A549 (cell line): ENCODE results near the gene PCK1. TPM values are rescaled to one million over a fixed set of nuclear protein-coding genes. Genes with fewer than 3 reads are reported as not detected.

Source experiments
- ATAC-seq, 2 experiments: fragments of 200-7000 bp in 1 of 2; fragments of >200 bp in 1 of 2; cut with Nextera tagmentation in 1 of 2; cut with Tn5 transposase in 1 of 2; 3 replicates each; pipeline versions ENCODE4 v1.8.0 to v1.9.1; 2018 to 2020; ENCODE audit warnings: mild to moderate bottlenecking in 1 of 2, moderate library complexity in 1 of 2
- CTCF ChIA-PET: fragments of 300-600 bp; sonication (Branson Sonifier 250); formaldehyde crosslinking; extraction: SDS; loops from one replicate; lab custom pipeline; 2021; ENCODE audit warnings: antibody characterized with exemption, inconsistent platforms; lab: Yijun Ruan, JAX
- POLR2A ChIA-PET: fragments of 350-600 bp; formaldehyde crosslinking; extraction: SDS; loops from one replicate; lab custom pipeline; 2021; ENCODE audit warnings: antibody characterized with exemption, inconsistent platforms; lab: Yijun Ruan, JAX
- DNase-seq, 2 experiments: peaks; one replicate each; pipeline versions ENCODE4 v3.0.0 to v3.0.0-alpha.2; 2011 to 2016; ENCODE audit warnings: low read depth in 1 of 2, low spot score in 1 of 2
- FAIRE-seq: peaks from 2 replicates; lab custom pipeline; 2011; peaks lifted over from hg19 to GRCh38; lab: Jason Lieb, UNC
- H3K27ac ChIP-seq, 2 experiments: fragments of >200 bp; sonication (Bioruptor Twin); formaldehyde crosslinking; 3 replicates each; pipeline ENCODE4 v1.5.1; 2016 to 2017
- H3K4me1 ChIP-seq: fragments of >200 bp; sonication (Bioruptor Twin); formaldehyde crosslinking; 3 replicates; pipeline ENCODE4 v1.6.1; 2016
- H3K4me2 ChIP-seq: fragments of >200 bp; sonication (Bioruptor Twin); formaldehyde crosslinking; 3 replicates; pipeline ENCODE4 v1.6.1; 2016
- H3K4me3 ChIP-seq: fragments of >200 bp; sonication (Bioruptor Twin); formaldehyde crosslinking; 3 replicates; pipeline ENCODE4 v1.5.1; 2016
- H3K9me3 ChIP-seq: fragments of >200 bp; sonication (Bioruptor Twin); formaldehyde crosslinking; 3 replicates; pipeline ENCODE4 v1.6.1; 2016
- BHLHE40 ChIP-seq: IDR thresholded peaks from 2 replicates; pipeline ENCODE4 v1.6.1; 2012; ENCODE audit warnings: low read depth, low read length, inconsistent platforms
- CBX8 ChIP-seq: fragments of 200-600 bp; sonication (generic); IDR thresholded peaks from 2 replicates; pipeline ENCODE4 v1.6.1; 2016
- CEBPB ChIP-seq, 2 experiments: fragments of >200 bp in 1 of 2; sonication (Bioruptor Twin) in 1 of 2; formaldehyde crosslinking in 1 of 2; IDR thresholded peaks; 2 replicates each; pipeline ENCODE4 v1.6.1; 2012 to 2016
- CHD2 ChIP-seq: fragments of 150-350 bp; IDR thresholded peaks from 2 replicates; pipeline ENCODE4 v1.6.1; 2014; ENCODE audit warnings: low read length; ENCODE audit not compliant: partially characterized antibody
- CHD4 ChIP-seq: fragments of 200-600 bp; sonication (generic); IDR thresholded peaks from 2 replicates; pipeline ENCODE4 v1.6.1; 2016; ENCODE audit warnings: antibody characterized with exemption, mild to moderate bottlenecking, borderline replicate concordance
- EHMT2 ChIP-seq: fragments of 200-600 bp; sonication (generic); IDR thresholded peaks from 2 replicates; pipeline ENCODE4 v1.6.1; 2016; ENCODE audit warnings: antibody characterized with exemption, low read depth, mild to moderate bottlenecking, moderate library complexity
- ESRRA ChIP-seq: fragments of 150-350 bp; IDR thresholded peaks from 2 replicates; pipeline ENCODE4 v1.6.1; 2014; ENCODE audit warnings: mild to moderate bottlenecking, low read length, borderline replicate concordance
- FOSL2 ChIP-seq, 2 experiments: fragments of 450-650 bp in 1 of 2; fragments of >200 bp in 1 of 2; sonication (Bioruptor Twin) in 1 of 2; formaldehyde crosslinking; IDR thresholded peaks; 2 replicates each; pipeline versions ENCODE4 v1.5.0 to v1.6.1; 2016 to 2020; ENCODE audit warnings: mild to moderate bottlenecking in 1 of 2, moderate library complexity in 1 of 2
- HDAC2 ChIP-seq: fragments of 200-600 bp; sonication (generic); IDR thresholded peaks from 2 replicates; pipeline ENCODE4 v1.6.1; 2016
- HEYL ChIP-seq: fragments of 250-450 bp; sonication (Bioruptor Pico); IDR thresholded peaks from 2 replicates; pipeline ENCODE4 v1.8.0; 2021; ENCODE audit warnings: mild to moderate bottlenecking, moderate library complexity
- HOXA7 ChIP-seq: fragments of 250-450 bp; sonication (Bioruptor Pico); IDR thresholded peaks from 2 replicates; pipeline ENCODE4 v1.5.0; 2020; ENCODE audit warnings: mild to moderate bottlenecking, moderate library complexity
- HOXB5 ChIP-seq: fragments of 250-450 bp; sonication (Bioruptor Pico); IDR thresholded peaks from 2 replicates; pipeline ENCODE4 v1.5.0; 2020; ENCODE audit warnings: mild to moderate bottlenecking, moderate library complexity
- JUN ChIP-seq, 2 experiments: fragments of >200 bp; sonication (Bioruptor Twin); formaldehyde crosslinking; IDR thresholded peaks; 2 replicates in 1 of 2; 3 replicates in 1 of 2; pipeline ENCODE4 v1.6.1; 2016 to 2017
- JUNB ChIP-seq: fragments of >200 bp; sonication (Bioruptor Twin); formaldehyde crosslinking; IDR thresholded peaks from 2 replicates; pipeline ENCODE4 v1.6.1; 2016
- KDM5A ChIP-seq: fragments of 200-600 bp; sonication (generic); IDR thresholded peaks from 2 replicates; pipeline ENCODE4 v1.6.1; 2016; ENCODE audit warnings: antibody characterized with exemption, mild to moderate bottlenecking
- NFE2L2 ChIP-seq: fragments of 150-350 bp; conservative IDR thresholded peaks from 2 replicates; pipeline ENCODE4 v1.6.1; 2014; ENCODE audit warnings: low read length
- NR3C1 ChIP-seq: fragments of >200 bp; sonication (Bioruptor Twin); formaldehyde crosslinking; IDR thresholded peaks from 3 replicates; pipeline ENCODE4 v1.6.1; 2017
- RNF2 ChIP-seq: fragments of 200-600 bp; sonication (generic); IDR thresholded peaks from 2 replicates; pipeline ENCODE4 v1.6.1; 2016; ENCODE audit warnings: low read depth, mild to moderate bottlenecking, antibody characterized with exemption, moderate library complexity, borderline replicate concordance
- SREBF2 ChIP-seq: fragments of 450-650 bp; IDR thresholded peaks from 2 replicates; pipeline ENCODE4 v1.6.1; 2014; ENCODE audit warnings: mild to moderate bottlenecking, moderate library complexity
- TFCP2L1 ChIP-seq: fragments of 250-450 bp; sonication (Bioruptor Pico); IDR thresholded peaks from 2 replicates; pipeline ENCODE4 v1.5.0; 2021; ENCODE audit warnings: mild to moderate bottlenecking
- ZC3H11A ChIP-seq: fragments of 450-650 bp; IDR thresholded peaks from 2 replicates; pipeline ENCODE4 v1.6.1; 2014; ENCODE audit warnings: antibody characterized with exemption, mild to moderate bottlenecking
- ZSCAN20 ChIP-seq: fragments of 250-450 bp; sonication (Bioruptor Pico); IDR thresholded peaks from 2 replicates; pipeline ENCODE4 v1.8.0; 2022; ENCODE audit warnings: mild to moderate bottlenecking, moderate library complexity
- WGBS: methylation state at CpG from one replicate; pipeline ENCODE4 v1.1.6; 2017; ENCODE audit errors: missing lambda C conversion rate; 5-methylcytosine and 5-hydroxymethylcytosine counted together
- polyA plus RNA-seq, 4 experiments: library from polyadenylated mRNA; depleted of rRNA in 3 of 4; stranded (reverse); fragments of >200 nt; fragmentation: RNase III in 1 of 4; extraction: RNeasy Plus Mini Kit Qiagen cat#74134 plus additional on column Dnase treatment in 1 of 4; gene quantifications; 2 replicates in 3 of 4; 3 replicates in 1 of 4; pipeline ENCODE4 v1.2.3, GENCODE V29; 2011 to 2017
- TF ChIP-seq, protein P1 (sequence below): IDR thresholded peaks from 2 replicates; pipeline ENCODE4 v1.6.1; 2012
- TF ChIP-seq, protein P2 (sequence below): fragments of >200 bp; sonication (Bioruptor Twin); formaldehyde crosslinking; IDR thresholded peaks from 2 replicates; pipeline ENCODE4 v1.6.1; 2016
- TF ChIP-seq, protein P3 (sequence below): IDR thresholded peaks from 2 replicates; pipeline ENCODE4 v1.6.1; 2012; ENCODE audit warnings: low read depth, borderline replicate concordance
- TF ChIP-seq, protein P4 (sequence below): fragments of >200 bp; sonication (Bioruptor Twin); formaldehyde crosslinking; IDR thresholded peaks from 3 replicates; pipeline ENCODE4 v1.5.1; 2016
- TF ChIP-seq, protein P5 (sequence below): fragments of >200 bp; sonication (Bioruptor Twin); formaldehyde crosslinking; IDR thresholded peaks from 3 replicates; pipeline ENCODE4 v1.6.1; 2016
- TF ChIP-seq, protein P6 (sequence below): IDR thresholded peaks from 2 replicates; pipeline ENCODE4 v1.6.1; 2012
- TF ChIP-seq, protein P7 (sequence below): fragments of 150-350 bp; IDR thresholded peaks from 2 replicates; pipeline ENCODE4 v1.6.1; 2014; ENCODE audit warnings: low read depth, mild to moderate bottlenecking, low read length
- TF ChIP-seq, protein P8 (sequence below): fragments of 450-650 bp; IDR thresholded peaks from 2 replicates; pipeline ENCODE4 v1.6.1; 2014; ENCODE audit warnings: antibody characterized with exemption

The PCK1 gene
- polyA plus RNA-seq, 2 of the 4 experiments (the other 2 are of a cell fraction), result 0.04 to 0.12 TPM

DNA sequence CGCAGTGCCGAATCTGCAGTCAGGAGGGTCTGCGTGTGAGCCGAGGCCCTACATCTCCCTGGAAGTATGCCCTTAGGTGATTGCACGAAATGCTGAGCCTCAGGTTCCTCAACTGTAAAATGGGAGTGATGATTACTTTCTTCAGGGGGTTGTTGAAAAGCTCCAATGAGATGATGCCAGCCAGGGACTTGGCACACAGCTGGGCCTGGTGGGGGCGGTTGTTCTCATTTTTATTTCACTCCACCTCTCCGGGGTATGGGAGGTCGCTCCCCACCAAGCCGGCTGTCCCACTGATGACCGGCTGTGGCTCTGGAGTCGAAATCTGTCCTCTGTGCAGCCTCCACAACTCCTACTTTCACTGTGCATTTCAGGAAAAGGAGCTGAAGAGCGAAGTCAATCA, 8.1 kb downstream of the PCK1 start:
- no peaks in the 10 kb centered on the region for H3K4me1 ChIP-seq
- no peak overlapping the region for H3K4me2 ChIP-seq
- 66% methylated on average over 12 of the region's 12 CpGs for WGBS
- TF ChIP-seq BHLHE40 (no peak), JUN (IDR thresholded peaks at IDR 0.05) (no peak), HEYL (CRISPR knock-in tag) (no peak), CBX8 (no peak), HOXA7 (CRISPR knock-in tag) (no peak), HDAC2 (no peak), SREBF2 (no peak), NR3C1 (no peak), NFE2L2 (no peak), EHMT2 (no peak), FOSL2 (IDR thresholded peaks at IDR 0.05) (no peak), FOSL2 (CRISPR knock-in tag; IDR thresholded peaks at IDR 0.05) (no peak), CEBPB (IDR thresholded peaks at IDR 0.05) (no peak), ZC3H11A (no peak), ESRRA (no peak), KDM5A (no peak), HOXB5 (CRISPR knock-in tag) (no peak)
- TF ChIP-seq, protein P1, sequence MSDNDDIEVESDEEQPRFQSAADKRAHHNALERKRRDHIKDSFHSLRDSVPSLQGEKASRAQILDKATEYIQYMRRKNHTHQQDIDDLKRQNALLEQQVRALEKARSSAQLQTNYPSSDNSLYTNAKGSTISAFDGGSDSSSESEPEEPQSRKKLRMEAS, result no peak
- TF ChIP-seq, protein P2, sequence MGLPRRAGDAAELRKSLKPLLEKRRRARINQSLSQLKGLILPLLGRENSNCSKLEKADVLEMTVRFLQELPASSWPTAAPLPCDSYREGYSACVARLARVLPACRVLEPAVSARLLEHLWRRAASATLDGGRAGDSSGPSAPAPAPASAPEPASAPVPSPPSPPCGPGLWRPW, result no peak
- TF ChIP-seq, protein P3, sequence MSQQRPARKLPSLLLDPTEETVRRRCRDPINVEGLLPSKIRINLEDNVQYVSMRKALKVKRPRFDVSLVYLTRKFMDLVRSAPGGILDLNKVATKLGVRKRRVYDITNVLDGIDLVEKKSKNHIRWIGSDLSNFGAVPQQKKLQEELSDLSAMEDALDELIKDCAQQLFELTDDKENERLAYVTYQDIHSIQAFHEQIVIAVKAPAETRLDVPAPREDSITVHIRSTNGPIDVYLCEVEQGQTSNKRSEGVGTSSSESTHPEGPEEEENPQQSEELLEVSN, result no peak
- TF ChIP-seq, protein P4, sequence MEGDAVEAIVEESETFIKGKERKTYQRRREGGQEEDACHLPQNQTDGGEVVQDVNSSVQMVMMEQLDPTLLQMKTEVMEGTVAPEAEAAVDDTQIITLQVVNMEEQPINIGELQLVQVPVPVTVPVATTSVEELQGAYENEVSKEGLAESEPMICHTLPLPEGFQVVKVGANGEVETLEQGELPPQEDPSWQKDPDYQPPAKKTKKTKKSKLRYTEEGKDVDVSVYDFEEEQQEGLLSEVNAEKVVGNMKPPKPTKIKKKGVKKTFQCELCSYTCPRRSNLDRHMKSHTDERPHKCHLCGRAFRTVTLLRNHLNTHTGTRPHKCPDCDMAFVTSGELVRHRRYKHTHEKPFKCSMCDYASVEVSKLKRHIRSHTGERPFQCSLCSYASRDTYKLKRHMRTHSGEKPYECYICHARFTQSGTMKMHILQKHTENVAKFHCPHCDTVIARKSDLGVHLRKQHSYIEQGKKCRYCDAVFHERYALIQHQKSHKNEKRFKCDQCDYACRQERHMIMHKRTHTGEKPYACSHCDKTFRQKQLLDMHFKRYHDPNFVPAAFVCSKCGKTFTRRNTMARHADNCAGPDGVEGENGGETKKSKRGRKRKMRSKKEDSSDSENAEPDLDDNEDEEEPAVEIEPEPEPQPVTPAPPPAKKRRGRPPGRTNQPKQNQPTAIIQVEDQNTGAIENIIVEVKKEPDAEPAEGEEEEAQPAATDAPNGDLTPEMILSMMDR, result no peak
- DNase-seq, result no peak
- H3K9me3 ChIP-seq, result no peaks in the 10 kb centered on the region
- ChIA-PET CTCF (interaction anchor here (1.0 to 3.3 kb wide), 4 partner anchors 9 to 187 kb away, joined by 4 to 8 read pairs (median 5); no protein-coding TSS in a partner anchor), POLR2A (no interaction called here)
- H3K27ac ChIP-seq, result no peak overlapping the region
- FAIRE-seq, result no peak
- H3K4me3 ChIP-seq, result no peak overlapping the region
- no peak for ATAC-seq

DNA sequence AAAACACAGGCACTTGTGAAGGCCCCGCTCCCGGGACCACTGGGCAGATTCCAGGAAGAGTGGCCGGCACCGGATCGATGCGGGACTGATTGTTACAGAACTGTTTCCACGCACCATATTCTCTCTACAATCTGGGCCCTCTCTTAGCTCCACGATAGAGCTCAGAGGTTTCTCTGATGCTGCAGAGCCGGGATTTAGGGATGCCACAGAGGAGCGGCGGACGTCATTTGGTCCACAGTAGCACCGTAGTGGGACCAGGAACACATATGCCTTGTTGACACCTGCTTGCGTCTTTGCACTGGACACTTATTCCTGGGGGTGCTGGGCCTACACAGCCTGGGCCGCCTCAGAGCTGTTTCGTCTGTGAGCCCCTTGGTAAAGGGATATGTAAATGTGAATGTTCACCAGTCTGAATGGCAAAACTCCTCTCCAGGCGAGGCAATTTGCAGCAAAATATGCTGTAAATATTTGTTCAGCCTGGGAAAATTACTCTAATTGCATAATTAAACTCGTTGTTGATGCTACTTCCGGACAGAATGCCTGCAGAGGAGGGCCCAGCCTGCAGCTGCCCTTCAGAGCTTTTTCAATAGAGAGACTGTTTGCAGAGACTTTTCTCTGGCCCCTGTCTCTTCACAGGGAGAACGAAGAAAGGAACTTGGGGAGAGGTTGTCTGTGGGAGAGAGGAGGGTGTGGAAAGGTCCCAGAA, 9.4 kb downstream of the PCK1 start:
- ChIA-PET CTCF (interaction anchor here (1.1 to 3.3 kb wide), 4 partner anchors 11 to 189 kb away, joined by 3 to 8 read pairs (median 5); no protein-coding TSS in a partner anchor), POLR2A (no interaction called here)
- H3K4me1 ChIP-seq, result no peaks in the 10 kb centered on the region
- no peak overlapping the region for H3K4me2 ChIP-seq
- DNase-seq (no peak), ATAC-seq (no peak), FAIRE-seq (no peak)
- H3K27ac ChIP-seq, result no peak overlapping the region
- H3K9me3 ChIP-seq, result no peaks in the 10 kb centered on the region; the same call in 2 of the 3 replicates
- WGBS, result 67% methylated on average over 20 of the region's 20 CpGs
- no peak overlapping the region for H3K4me3 ChIP-seq
- TF ChIP-seq BHLHE40, result no peak
- TF ChIP-seq ZSCAN20 (CRISPR knock-in tag), result no peak
- no peak for TF ChIP-seq ESRRA
- no peak for TF ChIP-seq RNF2
- TF ChIP-seq, protein P1, result no peak
- TF ChIP-seq, protein P5, sequence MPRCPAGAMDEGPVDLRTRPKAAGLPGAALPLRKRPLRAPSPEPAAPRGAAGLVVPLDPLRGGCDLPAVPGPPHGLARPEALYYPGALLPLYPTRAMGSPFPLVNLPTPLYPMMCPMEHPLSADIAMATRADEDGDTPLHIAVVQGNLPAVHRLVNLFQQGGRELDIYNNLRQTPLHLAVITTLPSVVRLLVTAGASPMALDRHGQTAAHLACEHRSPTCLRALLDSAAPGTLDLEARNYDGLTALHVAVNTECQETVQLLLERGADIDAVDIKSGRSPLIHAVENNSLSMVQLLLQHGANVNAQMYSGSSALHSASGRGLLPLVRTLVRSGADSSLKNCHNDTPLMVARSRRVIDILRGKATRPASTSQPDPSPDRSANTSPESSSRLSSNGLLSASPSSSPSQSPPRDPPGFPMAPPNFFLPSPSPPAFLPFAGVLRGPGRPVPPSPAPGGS, result no peak
- no peak for TF ChIP-seq TFCP2L1 (CRISPR knock-in tag)
- no peak for TF ChIP-seq CHD4
- TF ChIP-seq, protein P6, sequence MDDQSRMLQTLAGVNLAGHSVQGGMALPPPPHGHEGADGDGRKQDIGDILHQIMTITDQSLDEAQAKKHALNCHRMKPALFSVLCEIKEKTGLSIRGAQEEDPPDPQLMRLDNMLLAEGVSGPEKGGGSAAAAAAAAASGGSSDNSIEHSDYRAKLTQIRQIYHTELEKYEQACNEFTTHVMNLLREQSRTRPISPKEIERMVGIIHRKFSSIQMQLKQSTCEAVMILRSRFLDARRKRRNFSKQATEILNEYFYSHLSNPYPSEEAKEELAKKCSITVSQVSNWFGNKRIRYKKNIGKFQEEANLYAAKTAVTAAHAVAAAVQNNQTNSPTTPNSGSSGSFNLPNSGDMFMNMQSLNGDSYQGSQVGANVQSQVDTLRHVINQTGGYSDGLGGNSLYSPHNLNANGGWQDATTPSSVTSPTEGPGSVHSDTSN, result no peak
- no peak for TF ChIP-seq JUNB
- TF ChIP-seq, protein P7, sequence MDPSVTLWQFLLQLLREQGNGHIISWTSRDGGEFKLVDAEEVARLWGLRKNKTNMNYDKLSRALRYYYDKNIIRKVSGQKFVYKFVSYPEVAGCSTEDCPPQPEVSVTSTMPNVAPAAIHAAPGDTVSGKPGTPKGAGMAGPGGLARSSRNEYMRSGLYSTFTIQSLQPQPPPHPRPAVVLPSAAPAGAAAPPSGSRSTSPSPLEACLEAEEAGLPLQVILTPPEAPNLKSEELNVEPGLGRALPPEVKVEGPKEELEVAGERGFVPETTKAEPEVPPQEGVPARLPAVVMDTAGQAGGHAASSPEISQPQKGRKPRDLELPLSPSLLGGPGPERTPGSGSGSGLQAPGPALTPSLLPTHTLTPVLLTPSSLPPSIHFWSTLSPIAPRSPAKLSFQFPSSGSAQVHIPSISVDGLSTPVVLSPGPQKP, result no peak
- TF ChIP-seq CHD2, result no peak
- TF ChIP-seq HEYL (CRISPR knock-in tag), result no peak
- TF ChIP-seq, protein P8, sequence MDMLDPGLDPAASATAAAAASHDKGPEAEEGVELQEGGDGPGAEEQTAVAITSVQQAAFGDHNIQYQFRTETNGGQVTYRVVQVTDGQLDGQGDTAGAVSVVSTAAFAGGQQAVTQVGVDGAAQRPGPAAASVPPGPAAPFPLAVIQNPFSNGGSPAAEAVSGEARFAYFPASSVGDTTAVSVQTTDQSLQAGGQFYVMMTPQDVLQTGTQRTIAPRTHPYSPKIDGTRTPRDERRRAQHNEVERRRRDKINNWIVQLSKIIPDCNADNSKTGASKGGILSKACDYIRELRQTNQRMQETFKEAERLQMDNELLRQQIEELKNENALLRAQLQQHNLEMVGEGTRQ, result no peak
